GM19372 (cell line): ENCODE measurements around the gene BRAT1.
"Not testable (repeated sequence)": the region's sequence is repeated elsewhere in the genome, so short reads cannot be mapped to it uniquely, and the experiment has no call there.

Experiments used
- ATAC-seq: cut with Tn5 transposase; IDR thresholded peaks from one replicate; pipeline ENCODE4 v1.9.1; 2021; ENCODE audit warnings: mild to moderate bottlenecking, low read depth, moderate library complexity; ENCODE audit not compliant: unreplicated experiment

BRAT1 gene

GRCh38 chr7:2540133-2540532, 15.2 kb downstream of the BRAT1 start:
- ATAC-seq: no peak

- ATAC-seq: no peak
Measured at GRCh38 chr7:2539031-2539911, 16.1 kb downstream of the BRAT1 start.

- ATAC-seq: no peak
Measured at GRCh38 chr7:2537981-2538851, 17.1 kb downstream of the BRAT1 start.

GRCh38 chr7:2535872-2536627, 19.3 kb downstream of the BRAT1 start:
- not testable (repeated sequence) for ATAC-seq

- not testable (repeated sequence) for ATAC-seq
Measured at GRCh38 chr7:2534214-2534613, 21.1 kb downstream of the BRAT1 start.

GRCh38 chr7:2533566-2533965, 21.8 kb downstream of the BRAT1 start:
- not testable (repeated sequence) for ATAC-seq

- ATAC-seq: not testable (repeated sequence)
Measured at GRCh38 chr7:2532816-2533215, 22.5 kb downstream of the BRAT1 start.

GRCh38 chr7:2532199-2532772, 23.0 kb downstream of the BRAT1 start:
- not testable (repeated sequence) for ATAC-seq

GRCh38 chr7:2531796-2532110, 23.6 kb downstream of the BRAT1 start:
- ATAC-seq: not testable (repeated sequence)

- not testable (repeated sequence) for ATAC-seq
Measured at GRCh38 chr7:2530994-2531795, 24.1 kb downstream of the BRAT1 start.

GRCh38 chr7:2530071-2530987, 25.0 kb downstream of the BRAT1 start:
- no peak for ATAC-seq

GRCh38 chr7:2529161-2530070, 25.9 kb downstream of the BRAT1 start:
- no peak for ATAC-seq

- ATAC-seq: no peak
Measured at GRCh38 chr7:2528481-2529095, 26.7 kb downstream of the BRAT1 start.

GRCh38 chr7:2527505-2528467, 27.5 kb downstream of the BRAT1 start:
- no peak for ATAC-seq

GRCh38 chr7:2526659-2527504, 28.4 kb downstream of the BRAT1 start:
- no peak for ATAC-seq
